Measurements from ENCODE around the gene NPAS3. TPM values are rescaled to one million over a fixed set of nuclear protein-coding genes. Genes with fewer than 3 reads are reported as not detected.

NPAS3 gene
- total RNA-seq, 1 experiment from 2014 or later: not detected

DNA sequence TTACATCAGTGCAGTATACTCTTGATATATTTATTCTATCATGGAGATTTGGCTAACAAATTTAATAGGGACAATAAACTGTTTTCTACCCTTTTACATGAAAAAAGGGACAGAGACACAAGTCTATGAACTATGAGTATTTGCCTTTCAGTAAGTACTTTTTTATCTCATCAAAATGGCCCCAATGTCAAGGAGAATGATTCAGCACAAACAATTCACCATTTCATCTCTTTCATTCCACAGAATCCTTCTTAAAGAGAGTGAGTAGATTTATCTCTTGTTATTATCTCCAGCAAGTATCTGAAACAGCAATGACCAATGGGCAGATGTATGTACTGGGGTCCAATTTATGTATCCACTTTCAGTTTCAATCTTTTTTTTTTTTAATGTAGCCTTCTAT lies 447.5 kb downstream of the NPAS3 start:
- Histone ChIP-seq H3K27me3 (ENCODE audit: insufficient read depth, low read length) (no peaks in the 10 kb centered on the region), H3K9me3 (ENCODE audit: control insufficient read depth in 1 of 2, insufficient read depth in 1 of 2, low read depth in 1 of 2, low read length in 2 of 2) (no peaks in the 10 kb centered on the region), H3K27ac (ENCODE audit: low read depth, low read length) (no peak overlapping the region), H3K4me1 (ENCODE audit: control insufficient read depth in 1 of 2, insufficient read depth in 2 of 2, low read length in 2 of 2) (no peaks in the 10 kb centered on the region), H3K36me3 (ENCODE audit: control insufficient read depth in 1 of 2, insufficient read depth in 2 of 2, low read length in 2 of 2) (no peaks in the 10 kb centered on the region), H3K4me2 (ENCODE audit: low read length) (no peak overlapping the region), H4K20me1 (ENCODE audit: insufficient read depth) (no peaks in the 10 kb centered on the region), H3K9me2 (ENCODE audit: insufficient read depth) (no peaks in the 10 kb centered on the region), H3K79me2 (ENCODE audit: insufficient read depth, low read length) (no peaks in the 10 kb centered on the region), H3K9ac (ENCODE audit: low read length) (no peak overlapping the region), H2AFZ (ENCODE audit: low read depth, low read length, poor library complexity, severe bottlenecking) (no peak overlapping the region), H3K4me3 (replicated peaks in 1 of 2; ENCODE audit: low read depth in 1 of 2, low read length in 2 of 2) (no peak overlapping the region)
- no TSS peak for BruUV-seq (replicated peaks)
- ChIA-PET POLR2A (no interaction called here), CTCF (no interaction called here), RAD21 (ENCODE audit: low non-redundant PET in 1 of 2, low total read pairs in 2 of 2, uncharacterized antibody in 2 of 2, unreplicated experiment in 2 of 2) (no interaction called here)
- TF ChIP-seq POLR2A (IDR thresholded peaks at IDR 0.05; ENCODE audit: borderline replicate concordance, extremely low read depth, insufficient read depth, insufficient read length) (no peak), FOSL1 (IDR thresholded peaks at IDR 0.05; ENCODE audit: low read depth) (no peak), JUND (IDR thresholded peaks at IDR 0.05) (no peak), POLR2AphosphoS5 (IDR thresholded peaks at IDR 0.05; ENCODE audit: low read depth, low read length) (no peak), ZFX (IDR thresholded peaks at IDR 0.05) (no peak), CEBPB (IDR thresholded peaks at IDR 0.05; ENCODE audit: low read depth) (no peak), TCF7L2 (IDR thresholded peaks at IDR 0.05; ENCODE audit: borderline replicate concordance, extremely low read depth, insufficient read depth, insufficient read length) (no peak)
- TF ChIP-seq, protein P1, sequence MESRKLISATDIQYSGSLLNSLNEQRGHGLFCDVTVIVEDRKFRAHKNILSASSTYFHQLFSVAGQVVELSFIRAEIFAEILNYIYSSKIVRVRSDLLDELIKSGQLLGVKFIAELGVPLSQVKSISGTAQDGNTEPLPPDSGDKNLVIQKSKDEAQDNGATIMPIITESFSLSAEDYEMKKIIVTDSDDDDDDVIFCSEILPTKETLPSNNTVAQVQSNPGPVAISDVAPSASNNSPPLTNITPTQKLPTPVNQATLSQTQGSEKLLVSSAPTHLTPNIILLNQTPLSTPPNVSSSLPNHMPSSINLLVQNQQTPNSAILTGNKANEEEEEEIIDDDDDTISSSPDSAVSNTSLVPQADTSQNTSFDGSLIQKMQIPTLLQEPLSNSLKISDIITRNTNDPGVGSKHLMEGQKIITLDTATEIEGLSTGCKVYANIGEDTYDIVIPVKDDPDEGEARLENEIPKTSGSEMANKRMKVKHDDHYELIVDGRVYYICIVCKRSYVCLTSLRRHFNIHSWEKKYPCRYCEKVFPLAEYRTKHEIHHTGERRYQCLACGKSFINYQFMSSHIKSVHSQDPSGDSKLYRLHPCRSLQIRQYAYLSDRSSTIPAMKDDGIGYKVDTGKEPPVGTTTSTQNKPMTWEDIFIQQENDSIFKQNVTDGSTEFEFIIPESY (IDR thresholded peaks at IDR 0.05; ENCODE audit: extremely low read depth, insufficient replicate concordance, low read length): no peak
- ATAC-seq: no peak
- intact Hi-C loops (cut with micrococcal nuclease): no loop called here
- DNase-seq (ENCODE audit: low read depth, low spot score): no peak

DNA sequence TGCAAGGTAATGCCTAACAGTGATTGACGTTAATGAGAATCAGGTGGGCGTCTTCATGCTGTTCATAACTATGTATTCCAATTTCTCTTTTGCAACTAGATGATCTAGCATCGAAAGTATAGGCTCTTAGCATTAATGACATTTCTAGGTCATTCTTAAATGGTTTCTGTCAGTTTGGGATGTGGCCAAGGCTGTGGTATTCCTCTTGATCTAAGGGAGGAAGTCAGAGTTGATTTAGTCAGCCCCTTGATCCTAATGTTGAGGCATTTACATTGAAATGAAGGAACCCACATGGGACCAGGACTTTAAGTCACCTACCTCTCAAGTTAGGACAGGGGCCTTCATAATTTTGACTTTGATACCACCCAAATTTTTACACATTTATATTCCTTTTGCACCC lies 448.1 kb downstream of the NPAS3 start:
- no peak overlapping the region for H3K4me3 ChIP-seq (replicated peaks in 1 of 2; ENCODE audit: low read depth in 1 of 2, low read length in 2 of 2)
- no peaks in the 10 kb centered on the region for H3K9me3 ChIP-seq (ENCODE audit: control insufficient read depth in 1 of 2, insufficient read depth in 1 of 2, low read depth in 1 of 2, low read length in 2 of 2)
- H3K4me2 ChIP-seq (ENCODE audit: low read length): no peak overlapping the region
- no peaks in the 10 kb centered on the region for H3K9me2 ChIP-seq (ENCODE audit: insufficient read depth)
- no peaks in the 10 kb centered on the region for H3K4me1 ChIP-seq (ENCODE audit: control insufficient read depth in 1 of 2, insufficient read depth in 2 of 2, low read length in 2 of 2)
- DNase-seq (ENCODE audit: low read depth, low spot score) (no peak), ATAC-seq (no peak)
- no peaks in the 10 kb centered on the region for H3K27me3 ChIP-seq (ENCODE audit: insufficient read depth, low read length)
- no TSS peak for BruUV-seq (replicated peaks)
- POLR2A ChIA-PET: no interaction called here
- H3K36me3 ChIP-seq (ENCODE audit: control insufficient read depth in 1 of 2, insufficient read depth in 2 of 2, low read length in 2 of 2): no peaks in the 10 kb centered on the region
- no peaks in the 10 kb centered on the region for H3K79me2 ChIP-seq (ENCODE audit: insufficient read depth, low read length)
- H3K9ac ChIP-seq (ENCODE audit: low read length): no peak overlapping the region
- H2AFZ ChIP-seq (ENCODE audit: low read depth, low read length, poor library complexity, severe bottlenecking): no peak overlapping the region
- H3K27ac ChIP-seq (ENCODE audit: low read depth, low read length): no peak overlapping the region
- H4K20me1 ChIP-seq (ENCODE audit: insufficient read depth): no peaks in the 10 kb centered on the region
- intact Hi-C loops (cut with micrococcal nuclease): no loop called here
- RAD21 ChIA-PET (ENCODE audit: low non-redundant PET in 1 of 2, low total read pairs in 2 of 2, uncharacterized antibody in 2 of 2, unreplicated experiment in 2 of 2): no interaction called here
- CTCF ChIA-PET: no interaction called here
- TF ChIP-seq ZNF274 (IDR thresholded peaks at IDR 0.05; ENCODE audit: low read depth, low read length) (no peak), CTCF (IDR thresholded peaks at IDR 0.05 in 2 of 3, conservative IDR thresholded peaks at IDR 0.05 in 1 of 3; ENCODE audit: borderline replicate concordance in 1 of 3, insufficient read depth in 1 of 3, low read depth in 2 of 3, low read length in 2 of 3) (no peak), EGR1 (IDR thresholded peaks at IDR 0.05; ENCODE audit: low read depth) (no peak), CEBPB (IDR thresholded peaks at IDR 0.05; ENCODE audit: low read depth) (no peak), FOSL1 (IDR thresholded peaks at IDR 0.05; ENCODE audit: low read depth) (no peak), EZH2phosphoT487 (IDR thresholded peaks at IDR 0.05; ENCODE audit: borderline replicate concordance) (no peak), POLR2AphosphoS5 (IDR thresholded peaks at IDR 0.05; ENCODE audit: low read depth, low read length) (no peak), SRF (IDR thresholded peaks at IDR 0.05; ENCODE audit: low read depth) (no peak), JUND (IDR thresholded peaks at IDR 0.05) (no peak), YY1 (IDR thresholded peaks at IDR 0.05; ENCODE audit: extremely low read depth, insufficient replicate concordance, low read depth, low read length) (no peak), ELF1 (IDR thresholded peaks at IDR 0.05; ENCODE audit: borderline replicate concordance, low read depth) (no peak)
- TF ChIP-seq, protein P1 (IDR thresholded peaks at IDR 0.05; ENCODE audit: extremely low read depth, insufficient replicate concordance, low read length): no peak
